ENCODE measurements around the gene FDXR.

Gene FDXR

GRCh38 chr17:74893936-74894671, 21.3 kb upstream of the FDXR start:
- DNase-seq = no peak

- peak in 1 of 2 donors; percentile 24 for DNase-seq
Observed at GRCh38 chr17:74892974-74893911, 20.4 kb upstream of the FDXR start, which contains the start of gene FADS6. Gene FADS6, minus strand, starts transcription at chr17:74893633. Its CDS starts 38 bp downstream, at chr17:74893595.

DNA sequence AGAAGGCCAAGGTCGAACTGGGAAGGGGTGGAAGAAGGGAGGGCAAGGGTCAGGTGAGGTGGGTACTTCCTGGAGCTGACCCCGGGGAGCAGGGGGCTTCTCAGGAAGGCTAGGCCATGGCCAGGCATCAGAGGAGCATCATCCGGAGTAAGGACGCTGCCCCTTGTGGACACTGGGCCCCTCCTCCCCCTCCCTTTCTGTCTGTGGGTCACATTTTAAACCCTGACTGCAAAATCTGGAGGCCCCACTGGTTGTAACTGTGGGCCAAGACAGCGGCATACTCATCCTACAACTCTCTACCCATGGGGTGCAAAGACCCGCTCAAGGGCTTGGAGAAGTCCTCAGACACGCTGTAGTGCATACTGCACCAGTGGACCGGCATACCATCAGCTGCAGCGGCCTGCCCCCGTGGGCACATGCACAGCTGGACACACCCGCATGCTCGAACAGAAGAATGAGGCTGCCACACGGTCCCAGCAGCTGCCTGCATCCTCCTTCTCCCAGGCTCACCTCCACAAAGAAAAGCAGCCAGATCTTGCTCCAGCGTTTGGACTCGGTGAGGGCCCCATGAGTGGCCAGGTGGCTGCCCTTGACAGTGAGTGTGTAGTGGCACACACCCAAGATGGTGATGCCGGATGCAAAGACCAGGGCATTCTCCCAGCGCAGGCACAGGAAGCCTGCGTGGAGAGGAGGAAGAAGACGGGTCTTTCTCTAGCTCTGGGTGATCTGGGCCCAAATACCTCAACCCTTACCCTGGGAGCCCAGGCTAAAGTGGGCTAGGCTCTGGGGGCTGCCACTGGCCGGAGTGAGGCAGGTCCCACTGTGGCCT, 19.4 kb upstream of the FDXR start:
- DNase-seq = no peak

GRCh38 chr17:74890554-74890953, 17.8 kb upstream of the FDXR start:
- DNase-seq = no peak

- DNase-seq = no peak
Observed at GRCh38 chr17:74888469-74888868, 15.7 kb upstream of the FDXR start.

DNA sequence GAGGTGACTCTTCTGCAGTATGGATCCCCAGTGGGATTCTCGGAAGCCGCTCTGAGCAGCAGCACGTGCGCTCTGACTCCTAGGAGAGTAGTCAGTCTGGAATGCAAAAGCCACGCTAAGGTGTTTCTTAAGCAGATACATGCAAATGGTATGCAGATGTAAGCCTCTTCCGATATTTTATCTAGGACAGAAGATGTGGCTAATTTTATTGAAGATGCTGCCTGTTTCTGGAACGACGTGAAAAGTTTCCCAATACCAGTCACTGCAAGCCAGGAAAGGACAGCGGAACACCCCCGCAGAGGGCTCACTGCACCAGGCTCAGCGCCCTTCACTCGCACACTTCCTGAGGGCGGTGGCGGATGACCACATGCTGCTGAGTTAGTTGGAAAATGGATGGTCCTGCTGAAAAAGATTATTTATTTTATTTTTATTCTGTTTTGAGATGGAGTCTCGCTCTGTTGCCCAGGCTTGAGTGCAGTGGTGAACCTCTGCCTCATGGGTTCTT, 10.5 kb upstream of the FDXR start:
- DNase-seq = no peak

DNA sequence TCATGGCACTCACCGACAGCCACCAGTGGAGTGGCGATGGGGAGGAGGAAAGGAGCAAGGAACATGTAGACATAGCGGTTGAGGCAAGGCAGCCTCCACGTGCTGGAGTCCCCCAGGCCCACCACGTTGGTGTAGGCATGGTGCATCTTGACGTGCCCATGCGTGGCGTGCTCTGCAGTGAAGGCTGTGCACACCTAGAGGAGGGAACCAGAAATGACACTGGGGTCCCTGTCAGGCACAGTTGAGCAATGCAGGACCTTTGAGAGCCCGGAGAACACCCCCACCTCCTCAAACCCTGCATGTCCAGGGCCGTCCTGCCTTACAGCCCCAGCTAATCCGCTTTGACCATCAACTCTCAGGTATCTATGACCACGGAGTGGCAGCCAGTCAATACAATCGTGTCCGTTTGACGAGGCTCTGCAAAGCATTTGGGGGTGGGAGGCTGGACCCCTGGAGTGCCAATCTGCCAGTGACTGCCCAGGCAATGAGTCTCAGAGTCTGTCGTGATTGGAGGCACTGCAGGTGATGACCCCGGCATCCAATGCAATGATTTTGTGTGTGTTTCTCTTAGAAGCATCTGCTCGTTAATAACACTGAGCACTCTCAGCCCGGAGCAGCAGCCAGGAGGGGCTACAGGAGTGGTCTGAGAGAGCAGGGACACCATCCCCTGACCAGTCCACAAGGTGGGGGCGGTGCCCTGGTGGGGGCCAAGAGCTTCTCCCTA, 9.9 kb upstream of the FDXR start:
- DNase-seq = no peak

DNA sequence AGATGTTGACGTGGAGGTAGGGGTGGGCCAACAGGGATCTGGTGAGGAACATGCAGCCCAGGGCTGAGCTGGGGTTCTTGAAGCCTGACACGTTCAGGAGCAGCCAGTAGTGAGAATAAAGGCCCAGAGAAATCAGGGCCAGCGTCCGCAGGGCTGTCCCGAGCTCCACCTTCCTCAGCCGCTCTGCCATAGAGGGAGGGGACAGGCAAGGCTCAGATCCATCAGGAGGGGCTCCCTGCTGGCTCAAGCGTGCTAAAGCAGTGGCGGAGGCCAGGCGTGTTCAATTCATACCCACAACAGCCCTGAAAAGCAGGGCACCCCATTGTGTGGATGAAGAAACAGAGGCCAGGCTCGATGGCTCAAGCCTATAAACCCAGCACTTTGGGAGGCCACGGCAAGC, 8.3 kb upstream of the FDXR start:
- no peak for DNase-seq

GRCh38 chr17:74879308-74879707, 6.5 kb upstream of the FDXR start:
- DNase-seq = no peak

GRCh38 chr17:74878658-74879057, 5.9 kb upstream of the FDXR start:
- no peak for DNase-seq

- no peak for DNase-seq
Observed at GRCh38 chr17:74877592-74878548, 5.1 kb upstream of the FDXR start.

- DNase-seq = no peak
Observed at GRCh38 chr17:74875977-74876593, 3.3 kb upstream of the FDXR start.

- DNase-seq = no peak
Observed at GRCh38 chr17:74875155-74875976, 2.6 kb upstream of the FDXR start.

GRCh38 chr17:74874615-74875037, 1.8 kb upstream of the FDXR start:
- no peak for DNase-seq

DNA sequence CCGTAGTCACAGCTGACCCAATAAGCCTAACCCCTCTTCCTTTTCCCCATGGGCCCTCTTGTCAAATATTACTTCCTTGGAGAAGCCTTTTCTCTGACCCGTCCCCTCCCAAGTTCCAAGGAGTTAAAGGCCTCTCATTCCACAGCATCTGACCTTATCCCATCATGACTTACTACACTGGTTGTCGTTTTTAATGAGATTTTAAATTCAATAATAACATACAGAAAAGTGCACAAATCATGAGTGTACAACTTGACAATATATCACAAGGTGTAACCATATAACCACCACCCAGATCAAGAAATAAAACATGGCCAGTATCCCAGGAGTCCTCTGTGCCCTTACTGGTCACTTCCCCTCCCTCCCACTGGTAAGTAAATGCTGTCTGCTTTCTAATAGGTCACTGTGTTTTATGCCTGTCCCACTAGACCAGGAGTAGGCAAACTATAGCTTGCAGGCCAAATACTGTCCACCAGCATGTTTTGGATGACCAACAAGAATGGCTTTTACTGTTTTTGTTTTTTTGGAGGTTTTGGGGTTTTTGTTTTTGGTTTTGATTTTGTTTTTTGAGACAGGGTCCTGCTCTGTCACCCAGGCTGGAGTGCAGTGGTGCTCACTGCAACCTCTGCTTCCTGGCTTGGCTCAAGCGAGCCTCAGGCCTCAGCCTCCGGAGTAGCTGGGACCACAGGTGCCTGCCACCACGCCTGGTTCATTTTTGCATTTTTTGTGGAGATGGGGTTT, 1.2 kb upstream of the FDXR start:
- no peak for DNase-seq

- peak; percentile 99 for DNase-seq
Observed at GRCh38 chr17:74873037-74873873, 461 bp upstream of the FDXR start.

- DNase-seq = no peak
Observed at GRCh38 chr17:74871356-74872076, 1.3 kb downstream of the FDXR start.

Measured in stimulated activated CD4-positive, alpha-beta T cell treated with anti-CD3 and anti-CD28 coated beads, Interleukin-2, amount 100 ng/mL, for 24 hours (primary cell).